Type B pancreatic cell (in vitro differentiated cells): Measurements from ENCODE around the gene ASIC2. TPM values are rescaled to one million over a fixed set of nuclear protein-coding genes. Genes with fewer than 3 reads are reported as not detected.

Experiments
- DNase-seq: peaks from one replicate; pipeline ENCODE4 v3.0.0; 2021; ENCODE audit warnings: mixed read lengths; ENCODE audit not compliant: unreplicated experiment; ENCODE audit errors: extremely low spot score
- H3K27ac Mint-ChIP-seq: 2 replicates; pipeline ENCODE4 v1.8.0; 2021; ENCODE audit warnings: mild to moderate bottlenecking, mixed read lengths
- H3K27me3 Mint-ChIP-seq: 2 replicates; pipeline ENCODE4 v1.8.0; 2021; ENCODE audit warnings: mixed read lengths
- H3K36me3 Mint-ChIP-seq: 2 replicates; pipeline ENCODE4 v1.8.0; 2021; ENCODE audit warnings: mixed read lengths
- H3K4me1 Mint-ChIP-seq: one replicate; pipeline ENCODE4 v1.8.0; 2021; ENCODE audit warnings: mixed read lengths; ENCODE audit not compliant: unreplicated experiment
- H3K4me3 Mint-ChIP-seq: 2 replicates; pipeline ENCODE4 v1.8.0; 2021; ENCODE audit warnings: mild to moderate bottlenecking, mixed read lengths
- H3K9me3 Mint-ChIP-seq: 2 replicates; pipeline ENCODE4 v1.8.0; 2021; ENCODE audit warnings: mixed read lengths
- total RNA-seq: library from RNA; stranded (reverse); gene quantifications from 2 replicates; pipeline ENCODE4 v1.2.1, GENCODE V29; 2021; ENCODE audit warnings: low replicate concordance
- TF ChIP-seq, protein P1 (sequence below): fragments of 200-600 bp; sonication (generic); conservative IDR thresholded peaks from 2 replicates; pipeline ENCODE4 v1.5.0; 2021; ENCODE audit warnings: antibody characterized with exemption, mild to moderate bottlenecking

Gene ASIC2
- total RNA-seq, 1 donor from 2014 or later = 3.4 TPM

DNA sequence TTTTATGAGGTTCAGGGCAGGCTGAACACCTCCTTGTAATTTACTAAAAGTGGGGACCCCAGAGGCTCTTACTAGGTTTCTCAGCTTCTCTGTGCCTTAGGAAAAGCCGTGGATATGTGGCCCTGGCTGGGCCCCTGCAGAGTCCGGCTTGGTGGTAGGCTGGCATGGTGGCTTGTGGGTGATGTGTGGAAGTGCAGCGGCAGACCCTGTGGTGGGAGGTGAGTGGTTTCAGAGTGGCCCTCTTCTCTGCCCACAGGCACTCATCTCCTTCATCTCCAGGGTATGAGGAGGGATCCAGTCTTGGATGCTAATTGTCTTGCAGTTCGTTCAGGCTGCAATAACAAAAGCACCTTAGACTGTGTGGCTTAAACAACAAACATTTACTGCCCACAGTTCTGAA, 58.9 kb downstream of the ASIC2 start:
- Mint-ChIP-seq H3K4me3 (no peak overlapping the region), H3K4me1 (peaks cover 12% of the 10 kb centered on the region), H3K36me3 (no peaks in the 10 kb centered on the region), H3K27ac (no peak overlapping the region), H3K9me3 (no peaks in the 10 kb centered on the region), H3K27me3 (peaks cover 36% of the 10 kb centered on the region)
- TF ChIP-seq, protein P1, sequence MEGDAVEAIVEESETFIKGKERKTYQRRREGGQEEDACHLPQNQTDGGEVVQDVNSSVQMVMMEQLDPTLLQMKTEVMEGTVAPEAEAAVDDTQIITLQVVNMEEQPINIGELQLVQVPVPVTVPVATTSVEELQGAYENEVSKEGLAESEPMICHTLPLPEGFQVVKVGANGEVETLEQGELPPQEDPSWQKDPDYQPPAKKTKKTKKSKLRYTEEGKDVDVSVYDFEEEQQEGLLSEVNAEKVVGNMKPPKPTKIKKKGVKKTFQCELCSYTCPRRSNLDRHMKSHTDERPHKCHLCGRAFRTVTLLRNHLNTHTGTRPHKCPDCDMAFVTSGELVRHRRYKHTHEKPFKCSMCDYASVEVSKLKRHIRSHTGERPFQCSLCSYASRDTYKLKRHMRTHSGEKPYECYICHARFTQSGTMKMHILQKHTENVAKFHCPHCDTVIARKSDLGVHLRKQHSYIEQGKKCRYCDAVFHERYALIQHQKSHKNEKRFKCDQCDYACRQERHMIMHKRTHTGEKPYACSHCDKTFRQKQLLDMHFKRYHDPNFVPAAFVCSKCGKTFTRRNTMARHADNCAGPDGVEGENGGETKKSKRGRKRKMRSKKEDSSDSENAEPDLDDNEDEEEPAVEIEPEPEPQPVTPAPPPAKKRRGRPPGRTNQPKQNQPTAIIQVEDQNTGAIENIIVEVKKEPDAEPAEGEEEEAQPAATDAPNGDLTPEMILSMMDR = no peak
- no peak for DNase-seq

- no peak for DNase-seq
- no peaks in the 10 kb centered on the region for H3K9me3 Mint-ChIP-seq
- peaks cover 40% of the 10 kb centered on the region for H3K27me3 Mint-ChIP-seq
- H3K36me3 Mint-ChIP-seq = no peaks in the 10 kb centered on the region
- no peak overlapping the region for H3K4me3 Mint-ChIP-seq
- H3K4me1 Mint-ChIP-seq = peaks cover 12% of the 10 kb centered on the region
- no peak overlapping the region for H3K27ac Mint-ChIP-seq
- TF ChIP-seq, protein P1 = no peak
These were observed 59.3 kb downstream of the ASIC2 start for GRCh38 chr17:33233811-33234177.

DNA sequence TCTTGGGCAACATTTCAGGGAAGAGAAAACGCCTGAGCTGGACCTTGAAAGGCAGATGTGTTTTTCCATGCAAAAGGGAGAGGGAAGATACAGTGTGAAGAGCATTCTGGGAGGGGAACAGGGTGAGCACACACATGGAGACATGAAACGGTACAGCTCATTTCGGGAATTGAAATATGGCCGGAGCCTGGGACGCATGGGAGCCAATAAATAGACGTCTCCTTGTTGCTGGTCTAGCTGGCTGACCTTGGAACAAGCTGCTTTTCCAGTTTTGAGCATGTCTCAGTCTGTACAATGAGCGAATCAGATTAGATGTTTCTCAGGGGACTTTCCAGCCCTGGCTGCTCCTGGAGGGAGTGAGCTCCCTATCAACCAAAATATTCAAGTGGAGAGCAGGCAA, 63.6 kb downstream of the ASIC2 start:
- Mint-ChIP-seq H3K4me3 (no peak overlapping the region), H3K36me3 (no peaks in the 10 kb centered on the region), H3K4me1 (peaks cover 6% of the 10 kb centered on the region), H3K27me3 (peaks cover 26% of the 10 kb centered on the region), H3K27ac (no peak overlapping the region), H3K9me3 (no peaks in the 10 kb centered on the region)
- TF ChIP-seq, protein P1 = no peak
- no peak for DNase-seq

- Mint-ChIP-seq H3K27me3 (peaks cover 30% of the 10 kb centered on the region), H3K4me1 (peaks cover 6% of the 10 kb centered on the region), H3K9me3 (no peaks in the 10 kb centered on the region), H3K27ac (no peak overlapping the region), H3K36me3 (no peaks in the 10 kb centered on the region), H3K4me3 (no peak overlapping the region)
- no peak for DNase-seq
- TF ChIP-seq, protein P1 = no peak
These were observed 64.1 kb downstream of the ASIC2 start for GRCh38 chr17:33229028-33229427.

DNA sequence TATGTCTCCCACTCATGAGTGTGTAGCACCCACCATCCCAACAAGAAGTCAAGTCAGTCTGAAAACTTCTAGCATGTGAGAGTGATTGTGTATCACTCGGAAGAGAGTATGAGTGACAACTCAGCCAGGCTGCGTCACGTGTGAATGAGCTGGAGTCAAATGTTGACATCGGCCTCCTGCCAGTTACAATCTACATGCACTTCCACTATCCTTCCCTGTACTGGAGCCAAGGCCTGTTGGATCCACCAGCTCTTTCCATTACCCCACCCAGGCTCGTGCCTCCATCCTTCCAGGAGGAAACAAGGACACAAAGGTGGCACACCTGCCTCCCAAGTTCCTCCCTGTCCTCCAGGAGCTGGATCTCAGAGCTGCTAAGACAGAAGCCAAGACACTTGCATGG, 64.5 kb downstream of the ASIC2 start:
- no peak for DNase-seq
- Mint-ChIP-seq H3K27me3 (peaks cover 27% of the 10 kb centered on the region), H3K36me3 (no peaks in the 10 kb centered on the region), H3K4me1 (peaks cover 2% of the 10 kb centered on the region), H3K9me3 (no peaks in the 10 kb centered on the region), H3K4me3 (no peak overlapping the region), H3K27ac (no peak overlapping the region)
- TF ChIP-seq, protein P1 = no peak

DNA sequence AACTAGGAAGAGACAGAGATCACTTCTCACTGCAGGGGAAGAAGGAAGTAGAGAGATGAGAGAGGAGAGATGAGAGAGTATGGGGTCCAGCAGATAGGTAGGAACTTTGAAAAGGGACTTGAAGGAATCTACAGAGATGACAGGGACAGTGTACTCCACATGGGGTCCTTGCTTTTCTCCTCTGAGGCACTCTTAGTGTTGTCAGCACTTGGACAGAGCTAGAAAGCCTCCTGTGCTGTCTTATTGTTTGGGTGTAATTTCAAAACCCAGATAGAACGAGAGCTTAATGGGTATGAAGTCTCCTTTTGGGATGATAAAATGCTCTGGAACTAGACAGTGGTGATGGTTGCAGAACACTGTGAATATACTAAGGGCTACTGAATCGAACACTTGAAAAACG, 65.2 kb downstream of the ASIC2 start:
- H3K36me3 Mint-ChIP-seq = no peaks in the 10 kb centered on the region
- H3K9me3 Mint-ChIP-seq = no peaks in the 10 kb centered on the region
- TF ChIP-seq, protein P1 = no peak
- no peak overlapping the region for H3K4me3 Mint-ChIP-seq
- H3K4me1 Mint-ChIP-seq = no peaks in the 10 kb centered on the region
- H3K27ac Mint-ChIP-seq = no peak overlapping the region
- no peak for DNase-seq
- H3K27me3 Mint-ChIP-seq = peaks cover 26% of the 10 kb centered on the region
